HG03108 (cell line): ENCODE data around the gene RELN.

Experiments used
- ATAC-seq: cut with Tn5 transposase; IDR thresholded peaks from one replicate; pipeline ENCODE4 v1.9.1; 2021; ENCODE audit warnings: moderate library complexity; ENCODE audit not compliant: unreplicated experiment

Gene RELN

DNA sequence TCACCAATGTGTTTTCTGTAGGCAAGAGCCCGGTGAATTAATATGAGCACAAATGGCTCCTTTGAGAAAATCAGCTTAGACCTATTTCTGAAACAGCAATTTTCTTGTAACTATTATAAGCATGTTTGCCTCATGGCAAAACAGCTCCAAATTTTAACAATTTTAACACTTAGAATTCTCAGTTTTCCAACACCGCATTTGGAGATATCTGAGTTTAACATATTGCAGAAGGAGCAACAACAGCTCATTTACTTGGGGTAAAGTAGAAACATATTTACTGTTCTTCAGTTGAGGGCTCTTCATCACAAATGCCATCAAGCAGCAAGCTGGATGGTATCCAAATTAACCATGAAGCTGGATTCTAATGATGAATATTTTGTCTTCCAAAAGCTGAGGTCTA lies 409.4 kb downstream of the RELN start:
- ATAC-seq = no peak

DNA sequence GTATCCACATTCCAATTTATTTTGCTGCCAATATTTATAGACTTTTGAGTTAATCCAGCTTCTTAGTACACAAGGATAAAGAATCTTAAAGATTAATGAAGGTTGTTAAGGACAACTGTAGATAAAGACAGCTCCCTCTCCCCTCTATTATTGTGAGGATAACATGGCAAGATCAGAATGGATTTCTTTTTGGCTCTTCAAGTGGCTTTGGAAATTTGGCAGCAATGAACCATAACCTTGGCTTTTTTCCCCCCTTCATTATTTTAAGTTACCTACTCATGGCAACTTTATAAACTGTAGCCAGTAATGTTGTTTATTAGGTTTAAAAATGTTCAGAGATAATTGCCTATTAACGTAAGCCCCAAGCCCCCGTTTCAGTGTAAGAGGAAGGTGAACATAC lies 412.4 kb downstream of the RELN start:
- no peak for ATAC-seq

DNA sequence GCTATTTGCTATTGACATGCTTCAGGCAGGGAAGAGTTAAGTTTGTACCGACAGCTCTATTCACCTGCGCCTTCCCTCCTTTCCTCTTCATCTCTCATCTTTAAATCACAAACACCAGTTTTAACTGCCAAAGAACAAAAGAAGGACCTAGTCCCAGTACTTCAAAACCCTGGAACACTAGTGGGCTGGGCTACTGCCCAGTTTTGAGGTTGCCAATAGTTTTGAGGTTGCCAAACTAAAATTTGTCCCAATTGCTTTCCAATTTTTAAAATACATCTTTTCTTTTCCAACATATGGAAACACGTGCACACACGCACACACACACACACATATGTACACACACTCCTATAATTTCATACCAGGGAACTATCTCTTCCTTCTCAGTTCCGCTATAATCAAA lies 412.8 kb downstream of the RELN start:
- no peak for ATAC-seq

DNA sequence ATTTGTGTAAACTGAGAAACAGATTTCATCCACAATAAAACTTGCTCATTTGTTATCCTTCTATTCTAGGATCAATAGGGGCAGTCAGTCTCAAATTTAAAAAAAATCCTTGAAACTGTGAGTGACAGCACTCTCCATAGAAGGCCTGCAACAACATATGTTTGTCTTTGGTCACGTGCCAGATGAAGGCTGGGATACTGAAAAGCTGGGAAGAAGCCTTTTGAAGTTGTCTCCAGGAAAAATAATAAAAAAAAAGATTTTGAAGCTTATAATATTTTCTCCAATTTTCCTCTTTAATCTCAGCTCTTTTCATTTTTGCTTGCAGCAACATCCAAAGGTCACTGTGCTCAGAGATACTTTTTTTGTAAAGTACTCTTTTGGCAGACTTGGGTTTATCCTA lies 414.9 kb downstream of the RELN start:
- no peak for ATAC-seq

DNA sequence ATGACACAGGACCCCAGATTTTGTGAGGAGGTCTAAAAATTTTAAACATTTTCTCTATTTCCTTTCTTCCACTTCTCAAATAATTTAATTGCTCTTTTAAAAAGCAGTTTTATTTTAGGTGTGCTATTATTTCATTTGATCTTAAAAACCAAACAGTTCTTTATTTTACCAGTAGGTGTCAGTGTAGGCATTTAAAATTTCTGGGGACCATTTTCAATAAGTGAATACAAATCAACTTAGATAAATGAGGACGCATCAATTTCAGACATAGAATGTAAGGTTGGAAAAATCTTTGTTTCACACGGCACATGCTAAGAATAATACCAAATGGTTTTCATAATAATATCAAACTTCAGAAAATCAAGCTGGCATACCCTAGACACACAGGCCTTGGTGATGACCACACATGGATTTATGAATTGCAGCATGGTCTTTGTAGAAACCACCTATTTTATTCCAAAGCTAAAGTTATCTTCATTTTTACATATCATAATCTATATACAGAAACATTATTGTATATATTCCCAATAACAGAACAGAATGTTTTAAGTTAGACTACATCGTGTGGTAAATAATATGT lies 415.9 kb downstream of the RELN start:
- no peak for ATAC-seq

DNA sequence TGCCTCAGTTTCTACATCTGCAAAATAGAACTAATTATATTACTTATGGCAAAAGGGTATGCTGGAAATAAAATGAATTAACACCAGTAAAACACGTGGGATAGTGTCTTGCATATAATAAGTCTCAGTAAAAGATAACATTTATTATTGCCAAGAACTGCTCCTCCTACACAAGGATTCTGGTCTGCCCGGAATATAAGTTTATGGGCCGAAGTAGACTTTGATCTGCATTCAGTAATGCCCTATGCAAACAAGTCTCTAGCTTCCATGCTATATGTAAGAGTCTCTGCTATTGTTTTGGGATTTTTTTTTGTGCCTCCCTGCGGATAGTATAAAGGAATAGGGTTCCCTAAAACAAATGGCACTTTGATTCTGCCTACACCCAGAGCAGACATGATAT lies 417.9 kb downstream of the RELN start:
- ATAC-seq = no peak

DNA sequence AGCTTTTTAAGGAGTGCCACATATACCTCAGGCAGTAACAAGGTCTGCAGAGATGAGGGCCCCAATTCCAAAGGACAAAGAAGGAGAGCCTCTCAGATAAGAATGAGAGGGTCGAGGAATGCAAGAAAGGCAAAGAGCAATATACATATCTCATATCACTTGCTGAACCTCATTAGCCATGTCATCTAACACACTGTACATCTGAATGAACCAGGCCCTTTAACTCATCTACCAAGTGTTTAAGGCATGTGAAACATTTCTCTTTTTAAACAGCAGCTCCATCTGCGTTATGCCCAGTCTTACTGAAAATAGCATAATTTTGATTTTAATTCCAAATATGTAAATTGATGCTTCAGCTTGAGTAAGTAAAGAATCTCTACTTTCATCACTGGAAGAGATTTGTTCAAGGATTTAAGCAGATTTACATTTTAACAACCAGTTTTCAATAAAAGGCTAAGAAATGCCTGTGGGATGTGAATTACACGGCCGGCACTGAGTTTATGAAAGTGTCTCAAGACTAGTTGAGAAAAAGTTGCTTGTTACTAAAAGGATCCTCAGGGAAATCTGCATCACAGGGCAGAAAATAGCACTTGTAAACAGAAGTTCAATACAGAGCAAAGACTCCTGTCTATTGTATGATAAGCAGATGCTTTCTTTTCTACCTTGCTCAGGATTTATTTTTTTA lies 419.7 kb downstream of the RELN start:
- no peak for ATAC-seq

DNA sequence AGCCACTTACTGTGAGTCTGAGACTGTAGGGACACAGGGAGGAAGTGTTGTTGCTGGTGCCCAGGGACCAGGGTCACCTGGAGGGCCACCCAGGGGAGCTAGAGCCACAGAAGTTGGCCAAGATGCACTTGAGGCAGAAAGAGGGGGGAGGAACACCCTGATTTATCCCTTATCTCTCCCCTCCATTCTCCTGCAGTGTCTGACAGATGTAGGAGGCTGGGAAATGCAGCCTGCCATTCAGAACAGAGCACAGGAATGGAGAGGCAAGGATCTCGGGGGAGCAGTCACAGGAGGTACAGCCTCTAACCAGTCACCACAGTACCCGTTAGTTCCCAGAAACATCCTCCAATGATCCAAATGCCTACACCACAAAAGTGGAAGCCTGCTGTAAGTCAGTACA lies 425.0 kb downstream of the RELN start:
- no peak for ATAC-seq

DNA sequence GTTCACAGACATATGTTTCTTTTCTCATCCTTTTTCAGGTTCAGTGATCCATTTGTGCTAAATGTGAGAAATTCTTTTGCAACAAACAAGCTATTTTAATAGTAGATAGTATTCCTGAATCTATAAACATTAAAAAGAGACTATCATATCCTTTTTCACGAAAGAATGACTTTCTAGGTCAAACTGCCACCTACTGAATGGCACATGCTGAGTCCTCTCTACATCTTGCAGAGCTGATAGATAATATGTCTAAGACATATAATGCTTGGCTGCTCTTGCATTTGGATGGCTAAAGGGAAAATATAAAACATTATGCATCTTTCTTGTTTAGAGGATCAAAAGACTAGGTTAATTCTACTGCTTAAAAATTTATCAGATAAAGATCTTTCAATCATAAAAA lies 429.3 kb downstream of the RELN start:
- ATAC-seq = no peak

DNA sequence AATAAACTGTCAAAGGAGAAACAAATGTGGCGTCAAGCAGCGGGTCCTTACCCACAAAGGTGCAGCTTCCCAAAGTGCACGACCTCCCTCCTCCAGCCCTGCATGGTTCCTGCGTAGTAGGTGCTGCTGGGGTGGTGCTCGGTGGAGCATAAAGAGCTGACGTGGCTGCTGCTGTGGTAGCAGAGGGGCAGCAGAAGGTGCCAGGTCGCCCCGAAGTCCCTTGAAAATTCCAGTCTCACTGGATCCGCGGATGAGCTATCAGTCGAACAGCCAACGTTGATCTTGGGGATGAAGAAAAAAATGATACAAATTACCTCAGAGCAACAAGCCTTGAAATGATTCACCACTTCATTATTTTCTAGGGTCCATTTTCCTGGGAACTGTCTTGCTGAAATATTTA lies 438.4 kb downstream of the RELN start:
- ATAC-seq = no peak

DNA sequence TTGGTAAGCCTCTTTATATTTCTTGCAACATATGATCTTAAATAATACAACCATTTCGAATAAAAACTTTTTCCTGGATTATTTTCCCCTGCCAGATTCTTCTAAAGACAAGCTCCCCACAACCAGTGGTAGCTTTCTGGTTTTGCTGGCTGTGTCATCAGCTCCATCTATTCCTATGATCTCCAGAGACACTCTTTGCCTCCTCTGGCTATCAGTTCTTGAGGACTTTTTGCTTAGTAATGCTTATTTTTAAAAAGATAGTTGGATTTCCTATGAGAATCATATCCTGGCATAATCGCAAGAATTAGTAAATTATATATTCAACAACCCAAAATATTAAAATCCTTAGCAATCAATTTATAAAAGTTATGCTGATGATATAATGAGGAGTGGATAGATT lies 439.7 kb downstream of the RELN start:
- ATAC-seq = no peak

DNA sequence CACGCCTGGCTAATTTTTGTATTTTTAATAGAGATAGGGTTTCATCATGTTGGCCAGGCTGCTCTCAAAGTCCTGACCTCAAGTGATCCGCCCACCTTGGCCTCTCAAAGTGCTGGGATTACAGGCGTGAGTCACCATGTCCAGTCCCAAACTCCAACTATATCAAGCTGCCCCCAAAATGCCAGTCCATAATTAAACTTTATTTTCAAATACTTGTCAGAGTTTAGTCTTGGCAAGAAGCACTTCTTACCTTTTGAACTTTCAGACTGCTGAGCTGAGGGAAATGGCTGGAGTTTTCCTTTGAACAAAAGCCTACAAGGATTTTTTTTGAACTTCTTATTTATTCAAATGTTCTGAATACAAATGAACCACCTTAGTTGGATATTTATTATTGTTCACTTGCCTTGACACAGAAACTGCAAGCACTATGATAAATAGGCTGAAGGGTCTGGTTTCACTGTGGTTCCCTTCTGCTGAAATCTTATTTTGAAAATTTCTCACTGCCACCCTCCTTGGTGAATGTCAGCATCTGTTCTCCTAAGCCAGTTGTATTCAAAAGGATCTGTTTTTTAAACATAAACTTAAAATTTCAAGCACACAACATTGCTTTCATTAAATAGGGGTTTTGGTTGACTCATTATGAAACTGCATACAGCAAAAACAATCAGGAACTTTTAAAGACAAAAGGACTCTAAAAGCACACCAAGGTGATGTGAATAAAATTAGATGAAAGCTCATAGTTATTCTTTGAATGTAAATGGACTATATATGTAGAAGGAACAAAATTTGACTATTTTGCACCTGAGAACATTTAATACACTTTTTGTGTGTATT lies 441.8 kb downstream of the RELN start:
- no peak for ATAC-seq

DNA sequence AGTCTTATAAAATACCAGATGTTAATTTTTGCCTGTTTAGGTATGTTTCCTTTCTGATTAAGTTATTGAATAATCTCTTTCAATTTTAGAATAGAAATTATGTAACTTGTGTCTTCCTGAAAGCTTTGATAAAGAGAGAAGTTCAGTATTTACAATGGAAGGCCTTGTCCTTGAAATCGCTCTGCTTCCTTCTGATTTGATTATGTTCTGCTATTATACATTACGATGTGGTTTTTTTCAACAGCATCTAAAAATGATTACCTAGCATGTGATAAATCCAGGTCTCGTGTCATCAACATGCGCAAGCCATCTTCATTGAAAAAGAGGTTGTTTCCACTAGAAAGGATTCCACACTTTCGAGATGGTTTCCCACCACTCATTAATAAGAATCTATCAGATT lies 447.0 kb downstream of the RELN start:
- ATAC-seq = no peak

DNA sequence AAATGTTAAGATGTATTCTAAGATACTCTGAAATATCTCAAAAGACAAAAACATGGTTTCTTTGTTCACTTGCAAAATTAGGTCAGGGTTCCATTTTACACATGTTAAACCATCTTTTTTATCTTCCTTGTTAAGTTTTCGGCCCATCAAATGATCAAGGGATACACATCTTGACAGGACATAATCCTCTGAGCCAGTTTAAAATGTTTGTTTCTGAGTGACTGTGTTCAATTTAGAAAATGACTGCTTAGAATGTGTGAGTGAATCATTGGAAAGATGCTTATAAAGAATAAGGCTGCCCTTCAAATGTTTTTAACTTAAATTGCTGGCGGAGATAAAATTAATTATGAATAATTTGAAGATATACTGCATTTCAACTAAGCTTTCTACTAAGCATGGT lies 447.5 kb downstream of the RELN start:
- ATAC-seq = no peak

DNA sequence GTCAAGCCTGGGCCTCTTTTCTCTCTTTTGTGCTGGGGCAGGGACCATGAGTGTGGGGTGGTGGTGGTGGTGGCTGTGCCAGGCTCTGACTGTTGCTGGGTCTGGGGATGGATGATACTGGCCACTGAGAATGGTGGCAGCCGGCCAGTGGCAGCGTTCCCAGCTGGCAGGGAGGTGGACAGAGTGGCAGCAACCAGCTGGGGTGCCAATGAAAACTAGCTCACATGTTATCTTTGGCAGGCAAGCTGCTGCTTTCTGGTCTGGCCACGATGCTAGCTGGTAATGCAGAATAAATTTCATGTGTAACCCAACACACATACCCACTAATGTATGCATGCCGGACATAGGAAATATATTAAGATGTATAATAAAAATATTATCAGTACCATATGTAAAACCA lies 448.4 kb downstream of the RELN start:
- ATAC-seq = no peak

DNA sequence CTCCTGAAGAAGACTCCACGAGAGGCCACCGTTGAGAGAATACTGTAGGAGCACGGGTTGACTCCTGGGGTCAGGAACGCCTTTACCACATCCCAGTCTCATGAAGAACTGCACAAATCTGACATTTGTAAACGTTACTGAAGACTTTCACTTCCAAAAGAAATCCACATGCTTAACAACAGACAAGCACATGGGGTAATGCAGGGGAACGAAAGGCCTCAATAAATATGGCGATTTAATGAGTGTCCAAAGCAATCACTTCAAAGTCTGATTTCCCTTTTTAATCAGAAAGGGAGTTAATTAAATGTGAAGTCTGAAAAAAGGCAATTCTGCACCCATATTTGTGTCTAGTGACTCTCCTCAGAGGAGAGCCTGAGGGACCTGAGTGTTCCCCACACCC lies 449.1 kb downstream of the RELN start:
- no peak for ATAC-seq

DNA sequence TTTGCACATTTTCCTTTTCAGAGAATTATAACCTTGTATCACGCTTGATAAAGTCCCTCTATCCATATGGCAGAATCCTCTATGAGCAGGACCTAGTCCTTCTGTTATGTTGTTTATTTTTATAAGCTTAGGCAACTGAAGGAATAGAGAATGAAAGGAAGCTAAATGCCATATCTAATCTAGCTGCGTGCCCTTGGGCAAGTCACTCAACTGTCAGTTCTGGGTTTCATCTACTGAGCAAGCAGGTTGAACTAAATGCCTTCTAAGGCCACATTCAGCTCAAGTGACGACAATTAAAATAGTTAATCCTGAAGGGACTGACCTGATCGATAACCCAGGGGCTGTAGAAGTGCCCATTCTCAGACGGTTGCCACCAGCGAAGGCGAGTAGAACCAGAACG lies 449.6 kb downstream of the RELN start:
- ATAC-seq = no peak

DNA sequence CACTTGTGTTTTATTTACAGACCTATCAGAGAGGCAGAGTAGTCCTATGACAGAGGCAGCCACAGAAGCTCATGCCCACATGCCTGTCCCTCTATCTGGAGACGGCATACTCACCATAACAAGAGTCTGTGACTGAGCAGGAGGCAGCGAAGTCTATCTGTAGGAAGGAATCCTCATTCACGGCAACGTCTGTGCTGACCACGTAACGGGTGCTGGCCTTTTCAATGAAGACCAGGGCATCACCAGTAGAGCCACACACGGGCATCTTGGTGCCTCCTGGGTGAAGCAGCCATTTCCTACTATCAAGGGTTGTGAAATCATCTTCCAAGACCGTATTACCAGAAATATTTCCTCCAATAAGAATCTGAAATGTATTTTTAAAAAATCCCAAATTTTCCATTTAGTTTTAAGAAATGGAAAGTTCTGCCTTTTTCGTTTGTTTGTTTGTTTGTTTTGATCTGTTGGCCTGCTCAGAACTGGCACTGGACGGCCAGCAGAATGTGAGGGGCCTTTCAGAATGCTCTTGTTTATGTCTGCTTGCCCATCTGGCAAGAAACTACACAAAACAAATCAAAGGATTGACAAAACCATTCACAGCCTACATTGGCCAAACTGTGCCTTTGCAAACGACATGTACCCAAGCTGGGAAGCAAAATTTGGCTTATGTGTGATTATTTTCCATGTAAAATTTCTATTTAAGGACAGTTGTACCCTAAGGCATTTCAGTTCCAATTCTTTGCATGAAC lies 450.3 kb downstream of the RELN start:
- no peak for ATAC-seq

DNA sequence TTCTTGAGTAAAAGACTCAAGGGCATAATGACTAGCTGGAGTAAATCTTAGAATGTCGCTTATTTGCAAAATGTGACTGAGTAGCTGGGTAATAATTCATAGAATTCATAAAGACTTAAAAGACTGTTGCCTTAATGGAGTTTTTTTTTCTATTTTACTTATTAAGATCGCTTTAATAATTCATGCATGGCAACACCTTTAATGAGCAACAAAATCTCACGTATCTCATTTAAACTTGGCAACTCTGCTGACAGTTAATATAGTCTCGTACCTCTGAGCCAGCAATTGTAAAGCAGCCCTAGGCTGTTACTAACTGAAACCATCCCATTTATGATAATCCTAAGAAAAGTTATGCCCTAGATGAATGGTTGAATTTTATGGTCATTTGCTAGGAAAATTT lies 455.7 kb downstream of the RELN start:
- ATAC-seq = no peak

DNA sequence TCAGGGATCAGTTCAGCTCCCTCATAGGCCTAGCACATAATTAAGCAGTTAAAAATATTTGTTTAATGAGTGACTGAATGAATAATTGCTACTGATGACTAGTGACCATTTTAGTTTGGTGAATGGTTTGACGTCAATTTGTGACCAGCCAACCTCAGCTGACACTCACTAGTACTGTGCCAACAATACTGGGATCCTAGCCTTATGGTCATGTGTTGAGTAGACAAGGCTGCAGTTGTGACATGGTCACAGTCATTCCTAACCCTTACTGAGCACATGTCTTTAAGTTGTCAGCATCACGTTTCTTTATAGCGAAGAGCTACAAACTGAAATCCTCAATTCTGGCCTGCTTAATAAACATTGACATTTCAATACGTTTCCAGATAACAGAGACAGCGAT lies 456.5 kb downstream of the RELN start:
- ATAC-seq = no peak

DNA sequence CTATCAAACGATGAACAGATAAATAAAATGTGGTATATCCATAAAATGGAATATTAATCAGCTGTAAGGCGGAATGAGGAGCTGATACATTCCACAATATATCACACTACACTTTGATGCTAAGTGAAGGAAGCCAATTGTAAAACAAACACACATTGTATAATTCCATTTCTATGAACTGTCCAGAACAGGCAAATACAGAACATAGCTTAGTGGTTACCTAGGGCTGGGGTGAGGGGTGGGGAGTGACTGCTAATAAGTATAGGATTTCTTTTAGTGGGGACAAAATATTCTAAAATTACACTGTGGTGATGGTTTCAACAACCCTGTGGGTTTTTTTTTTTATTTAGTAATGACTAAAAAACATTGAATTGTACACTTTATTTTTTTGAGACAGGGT lies 461.3 kb downstream of the RELN start:
- no peak for ATAC-seq

DNA sequence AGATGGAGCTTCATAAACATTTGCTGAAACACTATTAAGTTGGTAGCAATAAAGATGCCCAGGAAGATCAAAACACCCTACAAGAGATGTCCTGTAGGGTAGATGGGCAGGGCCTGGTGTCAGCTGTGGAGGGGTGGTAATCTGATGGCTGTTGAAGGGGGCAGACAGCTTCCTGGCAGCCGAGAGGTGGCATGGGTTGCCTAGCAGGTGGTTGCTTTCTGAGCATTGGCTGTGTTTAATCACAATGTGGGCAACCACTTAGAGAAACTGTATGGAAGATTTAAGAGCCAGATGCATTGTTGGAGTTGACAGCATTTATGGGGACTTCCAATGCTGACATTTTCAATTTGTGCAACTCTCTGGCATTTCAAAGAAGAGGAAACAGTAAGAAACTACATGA lies 463.5 kb downstream of the RELN start:
- no peak for ATAC-seq
